HCEC 1CT (cell line): ENCODE results near the gene UGT1A3.
"Not testable (repeated sequence)": the region's sequence is repeated elsewhere in the genome, so short reads cannot be mapped to it uniquely, and the experiment has no call there.

Experiments used
- DNase-seq: peaks from one replicate; pipeline ENCODE4 v3.0.0-alpha.2; 2017

UGT1A3 gene

DNA sequence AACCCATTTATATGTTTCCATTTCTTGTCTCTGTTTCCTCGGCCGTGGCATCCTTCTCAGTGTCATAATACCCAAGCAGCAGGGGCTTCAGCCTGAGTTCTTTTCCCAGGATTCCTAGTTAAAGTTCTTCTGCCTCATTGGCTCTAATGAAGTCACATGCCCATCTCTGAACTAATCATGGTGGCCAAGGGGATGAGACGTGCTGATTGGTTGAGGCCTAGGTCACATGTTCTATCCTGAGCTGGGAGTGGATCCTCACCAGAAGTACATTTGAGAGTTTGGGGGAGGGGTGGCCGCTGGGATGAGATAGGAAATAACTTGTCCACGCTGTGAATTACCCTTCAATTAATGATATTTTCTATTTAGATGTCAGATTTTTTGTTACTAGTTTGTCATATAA is 19.9 kb upstream of the UGT1A3 start:
- DNase-seq = no peak

- DNase-seq = peak; percentile 53
Measured at GRCh38 chr2:233711312-233712008, 17.4 kb upstream of the UGT1A3 start.

DNA sequence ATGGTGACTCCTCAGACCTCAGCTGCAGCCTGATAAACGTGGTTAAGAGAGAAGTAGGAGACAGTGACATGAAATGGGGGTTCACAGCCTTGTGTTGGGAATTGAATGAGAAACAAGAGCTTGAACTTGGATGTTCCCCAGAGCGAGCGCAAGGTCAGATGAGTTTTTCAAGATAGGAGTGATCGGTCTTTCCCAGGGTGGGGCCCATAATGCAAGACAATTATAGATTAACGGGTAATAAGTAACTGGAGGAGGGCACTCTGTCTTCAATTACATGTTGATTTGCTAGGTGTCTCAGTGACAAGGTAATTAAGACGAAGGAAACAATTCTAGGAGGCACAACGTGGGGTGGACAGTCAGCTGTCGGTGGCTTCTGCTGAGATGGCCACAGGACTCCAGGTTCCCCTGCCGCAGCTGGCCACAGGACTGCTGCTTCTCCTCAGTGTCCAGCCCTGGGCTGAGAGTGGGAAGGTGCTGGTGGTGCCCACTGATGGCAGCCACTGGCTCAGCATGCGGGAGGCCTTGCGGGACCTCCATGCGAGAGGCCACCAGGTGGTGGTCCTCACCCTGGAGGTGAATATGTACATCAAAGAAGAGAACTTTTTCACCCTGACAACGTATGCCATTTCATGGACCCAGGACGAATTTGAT is 16.1 kb upstream of the UGT1A3 start, which contains the start of gene UGT1A5:
Gene UGT1A5 (plus strand): TSS at position 297 of the 651 bp plus-strand sequence. CDS start 85 bp downstream, at position 382.
- DNase-seq = no peak

DNA sequence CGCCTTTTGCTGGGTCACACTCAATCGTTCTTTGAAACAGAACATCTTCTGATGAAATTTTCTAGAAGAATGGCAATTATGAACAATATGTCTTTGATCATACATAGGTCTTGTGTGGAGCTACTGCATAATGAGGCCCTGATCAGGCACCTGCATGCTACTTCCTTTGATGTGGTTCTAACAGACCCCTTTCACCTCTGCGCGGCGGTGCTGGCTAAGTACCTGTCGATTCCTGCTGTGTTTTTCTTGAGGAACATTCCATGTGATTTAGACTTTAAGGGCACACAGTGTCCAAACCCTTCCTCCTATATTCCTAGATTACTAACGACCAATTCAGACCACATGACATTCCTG is 15.6 kb upstream of the UGT1A3 start:
- DNase-seq = no peak

DNA sequence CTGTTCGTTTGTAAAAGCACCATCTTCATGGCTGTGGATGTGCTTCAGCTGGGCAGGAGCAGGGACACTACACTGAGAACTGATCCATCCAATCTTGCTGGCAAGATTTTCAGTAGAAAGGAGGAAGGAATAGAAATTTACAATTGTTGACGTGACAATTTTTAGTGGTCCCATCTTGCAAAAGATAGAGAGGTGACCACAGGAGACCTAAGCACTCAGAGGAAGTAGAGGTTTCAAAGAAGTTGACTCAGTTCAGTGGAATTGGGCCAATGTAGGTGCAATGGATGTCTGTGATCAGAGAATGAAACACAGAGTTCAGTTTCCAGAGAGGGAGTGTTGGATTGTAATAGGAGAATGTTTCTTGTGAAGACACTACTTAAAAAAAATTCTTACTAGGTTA is 14.7 kb upstream of the UGT1A3 start:
- DNase-seq = no peak

DNA sequence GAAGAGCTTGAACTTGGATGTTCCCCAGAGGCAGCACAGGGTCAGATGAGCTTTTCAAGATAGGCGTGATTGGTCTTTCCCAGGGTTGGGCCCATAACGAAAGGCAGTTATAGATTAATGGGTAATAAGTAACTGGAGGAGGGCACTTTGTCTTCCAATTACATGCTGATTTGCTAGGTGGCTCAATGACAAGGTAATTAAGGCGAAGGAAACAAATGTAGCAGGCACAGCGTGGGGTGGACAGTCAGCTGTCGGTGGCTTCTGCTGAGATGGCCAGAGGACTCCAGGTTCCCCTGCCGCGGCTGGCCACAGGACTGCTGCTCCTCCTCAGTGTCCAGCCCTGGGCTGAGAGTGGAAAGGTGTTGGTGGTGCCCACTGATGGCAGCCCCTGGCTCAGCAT is 10.3 kb upstream of the UGT1A3 start, which contains the start of gene UGT1A4:
Gene UGT1A4 (plus strand): TSS at position 185 of the 400 bp plus-strand sequence. CDS start 85 bp downstream, at position 270.
- DNase-seq = no peak

DNA sequence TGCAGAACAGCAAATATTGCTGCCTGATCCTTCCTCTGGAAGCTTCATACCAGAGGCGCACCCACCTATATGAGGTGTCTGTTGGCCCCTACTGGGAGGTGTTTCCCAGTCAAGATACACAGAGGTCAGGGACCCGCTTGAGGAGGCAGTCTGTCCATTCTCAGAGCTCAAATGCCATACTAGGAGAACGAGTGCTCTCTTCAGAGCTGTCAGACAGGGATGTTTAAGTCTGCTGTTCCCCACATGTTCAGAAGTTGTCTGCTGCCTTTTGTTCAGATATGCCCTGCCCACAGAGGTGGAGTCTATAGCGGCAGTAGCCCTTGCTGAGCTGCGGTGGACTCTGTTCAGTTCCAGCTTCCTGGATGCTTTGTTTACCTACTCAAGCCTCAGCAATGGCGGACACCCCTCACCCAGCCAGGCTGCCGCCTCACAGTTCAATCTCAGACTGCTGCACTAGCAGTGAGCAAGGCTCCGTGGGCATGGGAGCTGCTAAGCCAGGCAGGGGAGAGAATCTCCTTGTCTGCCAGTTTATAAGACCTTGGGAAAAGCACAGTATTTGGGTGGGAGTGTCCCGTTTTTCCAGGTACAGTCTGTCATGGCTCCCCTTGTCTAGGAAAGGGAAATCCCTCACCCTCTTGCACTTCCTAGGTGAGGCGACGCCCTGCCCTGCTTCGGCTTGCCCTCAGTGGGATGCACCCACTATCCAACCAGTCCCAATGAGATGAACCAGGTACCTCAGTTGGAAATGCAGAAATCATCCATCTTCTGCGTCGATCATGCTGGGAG is 8.2 kb downstream of the UGT1A3 start:
- not testable (repeated sequence) for DNase-seq

DNA sequence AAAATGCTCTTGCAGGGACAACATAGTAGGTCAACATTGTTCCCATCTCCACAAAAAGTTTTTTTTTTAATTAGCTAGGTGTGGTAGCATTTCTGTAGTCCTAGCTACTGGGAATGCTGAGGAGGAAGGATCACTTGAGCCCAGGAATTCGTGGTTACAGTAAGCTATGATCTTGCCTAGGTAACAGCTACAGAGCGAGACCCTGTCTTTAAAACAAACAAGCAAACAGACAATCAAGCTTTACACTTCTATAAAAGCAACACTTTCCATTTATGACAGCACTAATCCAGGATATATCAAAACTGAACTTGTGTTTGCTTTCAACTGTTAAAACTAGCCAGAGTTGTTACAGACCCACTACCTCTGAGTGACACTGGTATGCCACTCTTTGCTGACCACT is 12.0 kb downstream of the UGT1A3 start:
- DNase-seq = no peak

GRCh38 chr2:233743464-233744259 is 14.8 kb downstream of the UGT1A3 start:
- DNase-seq = no peak

DNA sequence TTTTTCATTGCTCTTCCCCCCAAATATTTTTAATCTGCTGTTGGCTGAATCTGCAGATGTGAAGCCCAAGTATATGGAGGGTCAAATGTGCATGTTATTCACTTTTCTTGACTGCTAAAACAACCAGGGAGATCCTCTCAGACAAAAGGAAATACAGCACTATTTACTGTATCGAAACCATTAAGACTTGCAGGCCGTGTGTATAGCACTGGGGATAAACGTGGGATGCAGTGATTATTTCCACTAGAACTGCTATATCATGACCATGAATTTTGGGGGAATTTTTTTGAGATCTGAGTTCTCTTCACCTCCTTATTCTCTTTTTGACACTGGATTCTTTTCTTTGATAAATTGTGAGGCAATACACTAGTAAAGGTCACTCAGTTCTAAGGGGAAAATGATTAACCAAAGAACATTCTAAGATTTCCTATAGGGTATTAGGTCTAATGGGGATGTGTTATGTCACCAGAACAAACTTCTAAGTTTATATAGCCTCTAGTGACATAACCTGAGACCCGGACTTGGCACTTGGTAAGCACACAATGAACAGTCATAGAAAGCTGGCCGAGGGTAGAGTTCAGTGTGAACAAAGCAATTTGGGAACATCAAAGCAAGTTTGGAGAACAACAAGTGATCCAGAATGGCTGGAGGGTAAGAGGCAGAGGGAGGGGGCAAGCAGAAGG is 16.4 kb downstream of the UGT1A3 start:
- no peak for DNase-seq

DNA sequence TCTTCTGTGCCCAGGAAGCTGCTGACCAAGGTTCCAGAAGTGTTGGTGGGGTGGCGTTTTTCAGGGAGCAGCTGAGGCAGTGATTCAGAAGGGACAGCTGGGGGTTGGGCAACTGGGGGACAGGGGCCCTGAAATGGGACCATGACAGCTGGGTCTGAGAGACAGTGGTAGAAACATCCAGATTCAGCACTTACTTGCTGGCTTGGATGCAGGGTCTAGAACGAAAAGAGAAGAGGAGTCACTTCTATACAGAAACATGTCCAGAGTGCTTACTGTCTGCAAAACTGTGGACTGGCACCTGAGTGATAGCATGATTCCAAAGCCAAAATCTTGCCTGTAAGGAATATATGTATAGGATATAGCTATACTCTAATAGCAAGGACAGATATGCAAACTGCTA is 17.0 kb downstream of the UGT1A3 start:
- DNase-seq = not testable (repeated sequence)

DNA sequence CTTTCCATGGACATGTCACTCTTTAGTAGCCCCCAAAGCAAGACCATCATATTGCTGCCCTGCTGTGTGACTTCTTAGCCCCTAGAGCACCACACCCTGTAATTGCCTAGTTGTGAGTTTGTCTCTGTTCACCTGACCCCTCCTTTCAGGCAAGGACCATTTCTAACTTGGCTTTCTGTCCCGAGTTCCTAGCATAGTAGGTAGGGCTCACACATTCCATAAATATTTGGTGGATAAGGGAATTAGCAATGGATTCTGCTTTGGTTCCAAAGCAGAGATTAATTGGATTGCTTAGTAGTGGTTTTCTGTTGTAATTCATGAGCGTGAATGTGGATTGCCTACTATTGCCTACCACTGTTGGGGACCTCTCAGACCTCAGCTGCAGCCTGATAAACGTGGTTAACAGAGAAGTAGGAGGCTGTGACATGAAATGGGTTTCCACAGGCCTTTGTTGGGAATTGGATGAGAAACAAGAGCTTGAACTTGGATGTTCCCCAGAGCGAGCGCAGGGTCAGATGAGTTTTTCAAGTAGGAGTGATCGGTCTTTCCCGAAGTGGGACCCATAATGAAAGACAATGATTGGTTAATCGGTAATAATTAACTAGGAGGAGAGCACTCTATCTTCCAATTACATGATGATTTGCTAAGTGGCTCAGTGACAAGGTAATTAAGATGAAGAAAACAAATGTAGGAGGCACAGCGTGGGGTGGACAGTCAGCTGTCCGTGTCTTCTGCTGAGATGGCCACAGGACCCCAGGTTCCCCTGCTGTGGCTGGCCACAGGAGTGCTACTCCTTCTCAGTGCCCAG is 17.8 kb downstream of the UGT1A3 start:
- no peak for DNase-seq

DNA sequence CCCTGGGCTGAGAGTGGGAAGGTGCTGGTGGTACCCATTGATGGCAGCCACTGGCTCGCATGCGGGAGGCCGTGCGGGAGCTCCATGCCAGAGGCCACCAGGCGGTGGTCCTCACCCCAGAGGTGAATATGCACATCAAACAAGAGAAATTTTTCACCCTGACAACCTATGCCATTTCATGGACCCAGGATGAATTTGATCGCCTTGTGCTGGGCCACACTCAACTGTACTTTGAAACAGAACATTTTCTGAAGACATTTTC is 18.4 kb downstream of the UGT1A3 start:
- DNase-seq = no peak

GRCh38 chr2:233750689-233751088 is 21.8 kb downstream of the UGT1A3 start:
- DNase-seq = not testable (repeated sequence)

DNA sequence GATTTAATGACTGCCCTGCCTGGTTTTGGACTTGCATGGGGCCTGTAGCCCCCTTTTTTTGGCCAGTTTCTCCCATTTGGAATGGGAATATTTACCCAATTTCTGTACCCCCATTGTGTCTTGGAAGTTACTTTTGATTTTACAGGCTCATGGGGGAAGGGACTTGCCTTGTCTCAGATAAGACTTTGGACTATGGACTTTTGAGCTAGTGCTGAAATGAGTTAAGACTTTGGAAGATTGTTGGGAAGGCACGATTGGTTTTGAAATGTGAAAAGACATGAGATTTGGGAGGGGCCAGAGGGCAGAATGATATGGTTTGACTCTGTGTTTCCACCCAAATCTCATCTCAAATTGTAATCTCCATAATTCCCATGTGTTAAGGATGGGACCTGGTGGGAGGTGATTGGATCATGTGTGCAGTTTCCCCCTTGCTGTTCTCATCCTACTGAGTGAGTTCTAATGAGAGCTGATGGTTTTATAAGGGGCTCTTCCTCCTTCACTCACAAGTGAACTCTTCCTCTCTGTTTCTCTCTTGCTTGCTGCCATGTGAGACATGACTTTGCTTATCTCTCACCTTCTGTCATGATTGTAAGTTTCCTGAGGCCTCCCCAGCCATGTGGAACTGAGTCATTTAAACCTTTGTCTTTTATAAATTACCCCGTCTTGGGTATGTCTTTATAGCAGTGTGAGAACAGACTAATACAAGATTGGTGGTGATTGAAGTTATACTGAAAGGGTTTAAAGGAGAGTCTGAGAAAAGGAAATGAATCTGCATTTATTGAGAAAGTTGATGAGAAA is 22.6 kb downstream of the UGT1A3 start:
- DNase-seq = not testable (repeated sequence)

- DNase-seq = no peak
Measured at GRCh38 chr2:233754872-233755611, 26.2 kb downstream of the UGT1A3 start.

GRCh38 chr2:233756429-233757081 is 27.7 kb downstream of the UGT1A3 start:
- DNase-seq = no peak

GRCh38 chr2:233758141-233758540 is 29.3 kb downstream of the UGT1A3 start:
- DNase-seq = no peak

- DNase-seq = no peak
Measured at GRCh38 chr2:233758849-233759248, 30.0 kb downstream of the UGT1A3 start.

- DNase-seq = no peak
Measured at GRCh38 chr2:233760043-233760442, 31.2 kb downstream of the UGT1A3 start, which contains the start of gene UGT1A1. TSS of gene UGT1A1 (plus strand) at chr2:233760270. CDS start at chr2:233760288, 18 bp downstream.
